HG03045 (cell line): ENCODE data around the gene GALNT2.

Experiments used
- ATAC-seq: cut with Tn5 transposase; IDR thresholded peaks from one replicate; pipeline ENCODE4 v1.9.1; 2021; ENCODE audit warnings: mild to moderate bottlenecking, moderate library complexity; ENCODE audit not compliant: unreplicated experiment

Gene GALNT2

GRCh38 chr1:230270559-230271281 lies 203.7 kb downstream of the GALNT2 start:
- no peak for ATAC-seq

GRCh38 chr1:230271300-230272035 lies 204.4 kb downstream of the GALNT2 start:
- no peak for ATAC-seq

GRCh38 chr1:230272557-230272956 lies 205.5 kb downstream of the GALNT2 start:
- no peak for ATAC-seq

- no peak for ATAC-seq
Measured at GRCh38 chr1:230273141-230273710, 206.2 kb downstream of the GALNT2 start.

GRCh38 chr1:230274254-230274653 lies 207.2 kb downstream of the GALNT2 start:
- ATAC-seq, result no peak

GRCh38 chr1:230276401-230276800 lies 209.4 kb downstream of the GALNT2 start:
- no peak for ATAC-seq

GRCh38 chr1:230277201-230278025 lies 210.4 kb downstream of the GALNT2 start:
- peak; percentile 49 for ATAC-seq

GRCh38 chr1:230278376-230278775 lies 211.3 kb downstream of the GALNT2 start:
- ATAC-seq, result no peak

GRCh38 chr1:230278871-230279582 lies 212.0 kb downstream of the GALNT2 start:
- ATAC-seq, result no peak

- ATAC-seq, result no peak
Measured at GRCh38 chr1:230279583-230279945, 212.5 kb downstream of the GALNT2 start.

- no peak for ATAC-seq
Measured at GRCh38 chr1:230280054-230280795, 213.2 kb downstream of the GALNT2 start.

- no peak for ATAC-seq
Measured at GRCh38 chr1:230280906-230281413, 213.9 kb downstream of the GALNT2 start.

- no peak for ATAC-seq
Measured at GRCh38 chr1:230281556-230281955, 214.5 kb downstream of the GALNT2 start.

- ATAC-seq, result no peak
Measured at GRCh38 chr1:230282157-230282556, 215.1 kb downstream of the GALNT2 start.

GRCh38 chr1:230283678-230284077 lies 216.6 kb downstream of the GALNT2 start:
- ATAC-seq, result no peak

GRCh38 chr1:230284891-230285290 lies 217.9 kb downstream of the GALNT2 start:
- ATAC-seq, result no peak

- no peak for ATAC-seq
Measured at GRCh38 chr1:230285351-230285750, 218.3 kb downstream of the GALNT2 start.

GRCh38 chr1:230286166-230286889 lies 219.3 kb downstream of the GALNT2 start:
- no peak for ATAC-seq

GRCh38 chr1:230286890-230287269 lies 219.8 kb downstream of the GALNT2 start:
- ATAC-seq, result no peak
